AG09319 (cell line): ENCODE data around the gene ATP6V0D1.
A peak's percentile ranks its signal among the peaks of the same experiment; 100 is the strongest.

Experiments used
- DNase-seq: peaks from one replicate; pipeline ENCODE4 v3.0.0-alpha.2; 2010; ENCODE audit warnings: low read depth; ENCODE audit errors: extremely low read depth
- TF ChIP-seq, protein P1 (sequence below): IDR thresholded peaks from 2 replicates; pipeline ENCODE4 v1.5.1; 2011; ENCODE audit warnings: low read depth, mild to moderate bottlenecking, inconsistent platforms, low read length, moderate library complexity

The ATP6V0D1 gene

DNA sequence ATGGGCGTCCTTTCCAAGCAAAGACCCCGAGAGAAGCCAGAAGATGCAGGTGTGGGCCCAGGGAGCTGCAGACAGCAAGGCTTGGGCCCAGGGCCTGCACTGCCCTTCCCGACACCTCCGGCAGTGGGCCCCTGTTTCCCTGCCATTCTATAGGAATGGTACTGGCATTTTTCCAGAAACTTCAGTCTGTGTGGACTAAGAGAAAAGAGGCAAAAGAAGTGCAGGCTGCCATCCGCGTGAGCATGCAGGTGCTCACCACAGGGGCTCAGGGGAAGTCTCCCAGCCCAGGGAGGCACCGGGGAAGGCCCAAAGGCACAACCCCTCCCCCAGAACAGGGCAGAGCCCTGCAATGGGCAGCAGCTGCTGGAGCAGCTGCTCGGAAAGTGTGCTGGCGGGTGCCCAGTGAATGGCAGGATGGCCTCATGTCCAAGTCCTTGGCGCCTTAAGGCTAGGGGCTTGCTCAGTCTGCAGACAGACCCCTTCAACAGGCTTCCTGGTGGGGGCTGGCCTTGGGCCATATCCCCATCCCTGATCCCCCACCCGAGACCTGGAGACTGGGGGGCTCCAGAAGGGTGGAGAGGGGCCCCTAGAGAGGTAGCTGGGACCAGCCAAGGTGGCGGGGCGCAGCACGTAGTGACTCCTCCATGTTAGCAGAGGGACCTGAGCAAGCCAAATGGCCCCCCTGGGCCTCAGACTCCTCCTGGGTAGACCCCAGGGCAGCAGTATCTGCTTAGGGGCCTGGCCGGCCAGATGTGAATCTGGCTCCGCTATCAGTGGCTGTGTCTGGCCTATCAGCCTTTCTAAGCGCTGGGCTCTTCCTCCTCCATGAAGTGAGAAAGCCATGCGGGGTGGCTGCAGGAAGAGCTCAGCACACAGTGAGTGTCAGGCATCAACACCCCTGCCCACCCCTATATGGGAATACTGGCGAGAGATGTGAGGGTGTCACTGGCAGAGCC lies 80.9 kb downstream of the ATP6V0D1 start:
- no peak for DNase-seq
- TF ChIP-seq, protein P1, sequence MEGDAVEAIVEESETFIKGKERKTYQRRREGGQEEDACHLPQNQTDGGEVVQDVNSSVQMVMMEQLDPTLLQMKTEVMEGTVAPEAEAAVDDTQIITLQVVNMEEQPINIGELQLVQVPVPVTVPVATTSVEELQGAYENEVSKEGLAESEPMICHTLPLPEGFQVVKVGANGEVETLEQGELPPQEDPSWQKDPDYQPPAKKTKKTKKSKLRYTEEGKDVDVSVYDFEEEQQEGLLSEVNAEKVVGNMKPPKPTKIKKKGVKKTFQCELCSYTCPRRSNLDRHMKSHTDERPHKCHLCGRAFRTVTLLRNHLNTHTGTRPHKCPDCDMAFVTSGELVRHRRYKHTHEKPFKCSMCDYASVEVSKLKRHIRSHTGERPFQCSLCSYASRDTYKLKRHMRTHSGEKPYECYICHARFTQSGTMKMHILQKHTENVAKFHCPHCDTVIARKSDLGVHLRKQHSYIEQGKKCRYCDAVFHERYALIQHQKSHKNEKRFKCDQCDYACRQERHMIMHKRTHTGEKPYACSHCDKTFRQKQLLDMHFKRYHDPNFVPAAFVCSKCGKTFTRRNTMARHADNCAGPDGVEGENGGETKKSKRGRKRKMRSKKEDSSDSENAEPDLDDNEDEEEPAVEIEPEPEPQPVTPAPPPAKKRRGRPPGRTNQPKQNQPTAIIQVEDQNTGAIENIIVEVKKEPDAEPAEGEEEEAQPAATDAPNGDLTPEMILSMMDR, result no peak

DNA sequence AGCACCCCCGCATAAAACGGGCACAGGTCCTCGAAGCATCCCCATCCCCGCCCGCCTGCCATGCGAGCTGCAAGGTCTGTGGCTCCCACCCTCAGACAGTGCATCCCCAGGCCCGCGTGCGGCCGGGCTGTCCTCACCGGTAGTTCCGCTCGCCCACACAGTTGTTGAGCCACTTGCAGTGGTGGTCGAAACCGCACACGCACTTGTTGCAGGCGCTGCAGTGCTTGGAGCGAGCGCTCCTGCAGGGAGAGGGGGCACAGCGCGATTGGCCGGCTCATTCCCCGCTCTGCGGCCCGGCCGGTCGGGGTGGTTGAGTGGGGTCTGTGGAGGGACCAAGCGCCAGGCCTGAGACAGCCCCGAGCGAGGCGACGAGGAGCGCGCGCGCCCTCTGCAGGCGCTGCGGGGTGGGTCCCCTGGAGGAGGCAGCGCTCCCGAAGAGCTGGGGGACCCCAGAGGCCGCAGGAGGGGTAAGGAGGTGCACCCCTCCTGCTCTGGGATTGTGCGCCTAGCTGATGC lies 81.7 kb downstream of the ATP6V0D1 start:
- no peak for DNase-seq
- TF ChIP-seq, protein P1, result peak; percentile 54

DNA sequence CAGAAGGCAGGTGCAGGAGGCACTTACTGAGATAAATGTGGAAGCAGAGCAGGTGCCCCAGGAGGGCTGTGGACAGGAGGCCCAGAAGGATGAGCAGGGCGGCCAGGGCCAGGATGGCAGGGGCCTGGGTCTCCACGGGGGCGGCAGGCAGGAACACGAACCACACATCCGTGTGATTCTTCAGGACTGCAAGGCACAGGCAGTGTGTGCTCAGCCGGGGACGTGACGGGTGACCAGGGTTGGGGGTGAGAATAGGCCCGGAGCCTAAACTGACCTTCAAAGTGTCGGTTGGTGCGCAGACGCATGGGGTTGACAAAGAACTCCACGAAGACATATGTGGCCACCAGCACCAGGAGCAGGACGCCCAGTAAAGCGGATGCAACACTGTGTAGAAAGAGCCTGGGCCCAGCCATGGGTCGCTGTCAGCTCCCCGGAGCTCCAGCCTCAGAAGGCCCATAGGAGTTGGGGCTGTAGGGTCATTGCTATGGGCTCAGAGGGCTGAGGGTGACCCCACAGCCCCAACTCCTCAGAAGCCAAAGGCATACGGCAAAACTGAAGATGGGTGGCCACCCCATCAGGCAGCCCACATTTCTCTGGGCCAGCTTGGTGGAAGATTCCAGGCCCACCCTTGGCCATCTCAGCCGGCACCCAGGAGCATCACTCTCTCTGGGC lies 82.3 kb downstream of the ATP6V0D1 start:
- TF ChIP-seq, protein P1, result no peak
- DNase-seq, result no peak

DNA sequence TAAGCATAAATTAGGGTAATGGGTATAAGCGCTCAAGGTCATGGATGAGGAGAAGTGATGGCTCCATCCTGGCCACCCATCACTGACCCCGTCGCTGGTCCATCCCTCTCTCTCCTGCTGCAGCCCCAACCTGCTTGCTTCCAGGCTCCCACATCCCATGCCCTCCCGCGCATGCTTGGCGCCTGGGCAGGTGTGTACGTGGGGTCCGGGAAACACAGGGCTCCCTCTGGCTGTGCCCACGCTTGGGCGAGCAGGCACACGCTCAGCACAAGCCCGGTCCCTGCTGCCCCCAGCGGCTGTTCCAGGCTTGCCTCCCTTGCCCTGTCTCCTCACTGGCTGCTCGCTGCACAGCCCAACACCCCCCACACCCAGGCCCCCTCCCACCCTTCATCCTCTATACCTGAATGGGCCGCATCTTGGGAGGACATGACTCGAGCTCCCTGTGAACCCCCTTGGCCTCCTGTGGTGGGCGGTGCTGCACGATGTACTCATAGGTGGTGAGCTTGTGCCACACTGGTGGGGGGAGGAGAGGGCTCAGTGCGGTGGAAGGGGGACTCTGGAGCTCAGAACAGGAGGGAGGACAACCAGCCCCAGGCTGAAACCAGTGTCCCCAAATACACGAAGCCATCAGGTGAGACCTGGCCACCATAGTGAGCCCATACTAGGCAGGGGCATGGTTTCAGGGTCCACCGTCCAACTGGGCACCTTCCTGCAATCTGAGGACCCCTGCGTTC lies 83.0 kb downstream of the ATP6V0D1 start:
- TF ChIP-seq, protein P1, result no peak
- no peak for DNase-seq

DNA sequence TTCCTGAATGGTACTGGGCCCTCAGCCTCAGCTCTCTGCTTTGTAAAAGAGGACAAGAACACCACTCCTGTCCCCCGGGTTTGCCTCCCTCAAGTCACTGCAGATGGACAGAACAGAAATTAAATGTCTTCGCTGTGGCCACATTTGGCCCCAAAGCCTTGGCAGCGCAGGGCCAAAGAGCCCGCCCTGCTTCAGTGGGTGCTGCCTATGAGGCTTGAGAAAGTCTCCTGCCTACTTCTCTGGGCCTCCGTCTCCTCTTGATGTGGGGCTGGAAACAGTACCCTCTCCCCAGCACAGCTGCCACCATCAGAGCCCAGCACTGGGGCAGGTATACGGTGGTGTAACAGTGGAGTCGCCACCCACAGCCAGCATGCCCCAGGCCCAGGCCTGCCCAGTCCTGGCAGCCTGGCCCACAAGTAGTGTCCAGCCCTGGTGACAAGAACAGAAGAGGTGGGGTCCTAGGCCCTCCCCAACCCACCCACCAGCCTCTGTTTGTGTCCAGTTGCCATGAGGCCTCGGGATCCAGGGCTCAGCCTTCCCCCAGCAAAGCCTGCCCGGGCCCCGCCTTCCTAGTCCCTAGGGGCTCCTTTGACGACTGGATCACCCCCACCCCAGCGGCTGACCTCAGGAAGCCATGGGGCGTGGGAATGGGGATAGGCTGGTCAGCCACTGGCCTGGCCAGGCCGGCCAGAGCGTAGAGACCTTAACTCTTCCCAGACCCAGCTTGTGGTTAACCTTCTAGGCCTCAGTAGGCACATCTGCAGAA lies 83.7 kb downstream of the ATP6V0D1 start:
- DNase-seq, result no peak
- TF ChIP-seq, protein P1, result no peak

DNA sequence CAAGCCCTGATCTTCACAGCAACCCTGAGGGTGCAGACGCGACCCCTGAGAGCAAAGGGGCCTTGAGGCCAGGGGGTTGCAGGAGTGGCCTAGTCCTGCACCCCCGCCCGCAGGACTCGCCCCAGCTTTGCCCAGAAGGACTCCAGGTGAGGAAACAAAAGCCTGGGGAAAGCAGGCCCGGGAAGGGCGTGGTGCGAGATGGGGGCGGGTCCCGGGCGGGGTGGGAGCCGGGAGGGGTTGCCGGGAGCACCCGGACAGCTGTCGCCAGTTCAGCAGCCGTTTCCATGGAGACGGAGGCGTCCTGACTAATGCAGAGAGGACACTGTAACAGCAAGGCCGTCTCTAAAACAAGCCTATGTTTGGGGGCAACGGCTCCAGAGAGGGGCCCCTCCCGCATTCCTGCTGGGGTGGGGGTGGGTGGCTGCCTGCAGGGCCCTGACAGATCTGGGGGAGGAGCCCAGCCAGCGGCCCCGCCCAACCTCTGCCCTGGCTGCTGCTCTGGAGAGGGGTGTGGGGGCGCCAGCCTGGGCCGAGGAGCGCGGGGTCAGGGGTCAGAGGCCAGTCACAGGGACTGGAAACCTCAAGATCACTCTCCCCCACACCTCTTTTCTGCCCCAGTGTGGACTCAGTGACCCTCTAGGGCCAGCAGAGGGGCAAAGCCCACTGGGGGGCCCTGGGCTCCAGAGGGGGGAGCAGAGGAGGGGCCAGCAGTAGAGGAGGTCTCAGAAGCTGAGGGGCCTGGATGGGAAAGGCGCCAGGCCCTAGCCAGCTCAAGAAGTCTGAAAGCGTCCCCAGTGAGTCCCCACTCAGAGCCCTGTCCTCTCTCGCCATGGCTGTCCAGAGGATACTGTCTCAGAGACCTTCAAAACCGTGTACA lies 84.6 kb downstream of the ATP6V0D1 start:
- TF ChIP-seq, protein P1, result no peak
- no peak for DNase-seq
